Measurements from ENCODE around the gene NRP1.

The NRP1 gene

GRCh38 chr10:33256458-33256857 is 78.0 kb downstream of the NRP1 start:
- no peak for DNase-seq

- no peak for DNase-seq
These were observed 79.8 kb downstream of the NRP1 start for GRCh38 chr10:33254556-33255160.

GRCh38 chr10:33253411-33253810 is 81.1 kb downstream of the NRP1 start:
- no peak for DNase-seq

GRCh38 chr10:33252794-33253203 is 81.7 kb downstream of the NRP1 start:
- DNase-seq = no peak

GRCh38 chr10:33252324-33252723 is 82.1 kb downstream of the NRP1 start:
- no peak for DNase-seq

- DNase-seq = peak in 1 of 2 donors; percentile 19
These were observed 84.7 kb downstream of the NRP1 start for GRCh38 chr10:33249659-33250345.

DNA sequence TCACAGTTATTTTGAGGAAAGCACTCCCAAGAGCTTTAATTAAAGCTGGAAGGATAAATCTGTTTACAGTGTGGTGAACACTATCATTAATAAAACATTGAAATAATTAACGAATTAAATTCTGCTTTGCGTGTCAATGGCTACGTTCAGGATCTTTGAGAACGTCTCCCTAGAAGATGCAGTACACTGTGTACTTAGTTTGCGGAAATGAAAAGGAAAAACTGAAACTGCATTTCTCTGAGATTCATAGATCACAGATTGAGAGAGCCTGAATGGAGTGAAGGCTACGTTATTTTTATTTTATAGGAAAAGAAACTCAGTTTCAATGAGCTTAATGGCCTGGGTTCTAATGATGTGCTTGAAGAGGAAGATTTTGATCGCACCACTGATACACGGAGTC is 85.3 kb downstream of the NRP1 start:
- DNase-seq = no peak

GRCh38 chr10:33248638-33249037 is 85.8 kb downstream of the NRP1 start:
- DNase-seq = peak in 1 of 2 donors; percentile 27

- DNase-seq = no peak
These were observed 87.1 kb downstream of the NRP1 start for GRCh38 chr10:33247221-33247922.

- DNase-seq = no peak
These were observed 89.1 kb downstream of the NRP1 start for GRCh38 chr10:33245343-33245742.

DNA sequence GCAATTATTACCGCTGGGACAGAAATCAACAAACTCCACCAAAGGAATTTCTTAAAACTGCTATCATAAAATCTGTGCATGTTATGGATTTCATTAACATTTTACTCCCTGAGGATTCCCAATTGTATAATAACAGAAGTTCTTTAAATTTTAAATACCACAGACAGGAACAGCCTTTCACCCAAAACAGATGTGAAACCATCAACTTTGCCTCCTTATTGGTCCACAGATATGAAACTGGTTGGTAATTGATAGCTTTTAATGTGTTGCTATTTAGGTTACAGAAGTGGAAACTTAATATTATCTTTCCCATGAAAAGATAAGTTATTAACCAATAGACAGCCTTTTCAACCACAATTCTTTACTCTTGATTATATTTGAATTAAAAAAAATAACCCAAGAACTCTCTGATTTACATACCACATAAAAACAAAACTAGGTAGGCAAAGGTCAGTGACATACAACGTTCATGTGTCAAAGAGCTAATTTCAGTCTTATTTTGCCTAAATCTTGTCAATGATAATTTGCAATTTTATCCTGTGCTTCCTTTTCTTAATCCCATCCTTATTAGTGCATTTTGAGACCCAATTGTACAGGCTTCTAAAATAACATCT is 90.0 kb downstream of the NRP1 start:
- no peak for DNase-seq

DNA sequence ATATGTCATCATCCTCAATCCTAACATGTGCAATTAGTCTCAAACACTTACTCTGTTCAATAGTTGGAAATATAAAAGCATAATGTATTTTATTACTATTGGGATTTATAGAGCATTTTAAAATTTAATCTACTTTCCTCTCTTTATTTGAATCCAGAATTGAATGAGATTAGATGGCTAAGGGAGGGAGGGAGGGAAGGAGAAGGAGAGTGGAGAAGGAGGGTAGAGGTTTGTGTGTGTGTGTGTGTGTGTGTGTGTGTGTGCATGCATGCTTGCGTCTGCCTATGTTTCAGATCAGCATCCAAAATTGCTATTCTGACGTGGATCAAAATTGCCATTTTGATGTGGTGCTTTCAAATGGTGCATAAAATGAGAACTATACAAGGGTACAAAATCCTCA is 90.8 kb downstream of the NRP1 start:
- DNase-seq = no peak

- no peak for DNase-seq
These were observed 91.5 kb downstream of the NRP1 start for GRCh38 chr10:33242931-33243330.

- no peak for DNase-seq
These were observed 93.1 kb downstream of the NRP1 start for GRCh38 chr10:33241351-33241750.

GRCh38 chr10:33240931-33241330 is 93.5 kb downstream of the NRP1 start:
- no peak for DNase-seq

- no peak for DNase-seq
These were observed 94.2 kb downstream of the NRP1 start for GRCh38 chr10:33240258-33240657.

GRCh38 chr10:33239257-33239656 is 95.2 kb downstream of the NRP1 start:
- DNase-seq = no peak

DNA sequence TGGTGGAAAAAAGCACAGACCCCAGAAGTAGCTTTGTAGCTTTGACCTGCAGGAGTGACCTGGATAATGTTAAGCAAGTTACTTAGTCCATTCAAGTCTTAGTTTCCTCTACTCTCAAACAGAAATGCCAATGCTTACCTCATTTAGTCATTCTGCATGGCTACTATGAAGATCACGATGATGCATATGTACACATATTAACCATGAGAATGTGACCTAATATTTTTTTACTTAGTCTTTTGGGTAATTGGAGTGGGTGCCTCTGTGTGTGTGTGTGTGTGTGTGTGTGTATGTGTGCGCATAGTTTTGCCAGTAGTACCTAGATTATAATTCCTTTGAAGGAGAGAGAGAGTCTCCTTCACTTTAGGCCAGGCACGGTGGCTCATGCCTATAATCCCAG is 95.8 kb downstream of the NRP1 start:
- DNase-seq = no peak

- no peak for DNase-seq
These were observed 96.5 kb downstream of the NRP1 start for GRCh38 chr10:33237736-33238624.

DNA sequence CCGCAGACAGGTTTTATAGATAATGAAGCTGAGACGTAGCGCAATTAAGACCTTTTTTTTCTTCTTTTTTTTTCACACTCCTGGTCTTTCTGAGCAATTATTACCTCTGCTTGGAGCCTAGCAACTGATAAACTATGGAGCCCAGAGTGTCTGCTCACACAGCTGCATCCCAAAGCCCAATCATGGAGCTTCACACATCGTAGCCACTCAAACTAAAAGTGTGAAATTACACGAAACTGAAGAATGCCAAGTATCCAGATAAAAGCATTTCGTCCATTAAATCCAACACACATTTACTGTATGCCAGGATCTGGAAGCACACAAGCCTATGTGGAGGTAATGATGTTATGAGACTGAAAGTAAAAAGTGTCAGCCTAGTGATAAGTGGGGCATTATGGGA is 97.6 kb downstream of the NRP1 start:
- DNase-seq = no peak

- no peak for DNase-seq
These were observed 98.5 kb downstream of the NRP1 start for GRCh38 chr10:33235951-33236350.

- no peak for DNase-seq
These were observed 99.1 kb downstream of the NRP1 start for GRCh38 chr10:33235251-33235884.
